Fibroblast of lung (primary cell): Measurements from ENCODE around the gene ADAP1.

Experiments used
- EZH2 ChIP-seq: IDR thresholded peaks from 2 replicates; pipeline ENCODE4 v1.5.1; 2012; ENCODE audit warnings: low read length, control low read depth, mild to moderate bottlenecking; ENCODE audit errors: missing control alignments
- TF ChIP-seq, protein P1 (sequence below), 2 donors: IDR thresholded peaks in 1 of 2; conservative IDR thresholded peaks in 1 of 2; 1 replicate in 1 of 2; 2 replicates in 1 of 2; pipeline ENCODE4 v1.5.1; 2011 to 2012; ENCODE audit warnings: low read length in 2 of 2, control low read depth in 1 of 2, inconsistent platforms in 1 of 2, low read depth in 1 of 2, mild to moderate bottlenecking in 1 of 2

DNA sequence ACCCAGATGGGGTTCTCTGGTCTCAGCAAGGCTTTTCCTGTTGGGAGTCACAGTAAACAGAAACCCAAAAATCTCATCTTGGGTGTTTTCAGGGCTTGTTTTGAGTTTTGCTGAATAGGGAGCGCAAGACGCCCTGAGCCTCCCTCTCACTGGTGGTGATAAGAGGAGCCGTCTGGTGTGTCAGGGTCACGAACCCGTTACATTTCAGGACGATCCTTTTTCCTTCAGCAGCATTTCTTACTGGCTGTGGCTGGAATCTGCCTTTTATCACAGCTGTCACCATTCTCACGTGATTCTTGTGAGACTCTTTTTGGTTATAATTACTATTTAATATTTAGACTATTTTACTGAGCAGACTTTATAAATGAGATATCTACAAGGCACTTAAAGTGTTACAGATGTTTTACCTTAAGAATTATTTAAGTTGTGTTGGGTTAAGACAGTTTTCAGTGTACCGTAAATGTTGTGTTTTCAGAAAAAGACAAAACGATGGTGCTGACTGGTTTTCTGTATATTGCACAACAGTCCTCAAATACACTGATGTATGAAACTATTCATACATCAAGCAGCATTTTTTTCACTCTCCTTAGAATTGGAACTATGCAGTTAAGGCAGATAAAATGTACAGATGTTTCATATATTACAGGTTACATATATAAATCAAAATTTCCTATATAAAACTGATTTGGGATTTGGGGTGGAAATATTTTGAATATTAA is 80.3 kb downstream of the ADAP1 start:
- TF ChIP-seq, protein P1, sequence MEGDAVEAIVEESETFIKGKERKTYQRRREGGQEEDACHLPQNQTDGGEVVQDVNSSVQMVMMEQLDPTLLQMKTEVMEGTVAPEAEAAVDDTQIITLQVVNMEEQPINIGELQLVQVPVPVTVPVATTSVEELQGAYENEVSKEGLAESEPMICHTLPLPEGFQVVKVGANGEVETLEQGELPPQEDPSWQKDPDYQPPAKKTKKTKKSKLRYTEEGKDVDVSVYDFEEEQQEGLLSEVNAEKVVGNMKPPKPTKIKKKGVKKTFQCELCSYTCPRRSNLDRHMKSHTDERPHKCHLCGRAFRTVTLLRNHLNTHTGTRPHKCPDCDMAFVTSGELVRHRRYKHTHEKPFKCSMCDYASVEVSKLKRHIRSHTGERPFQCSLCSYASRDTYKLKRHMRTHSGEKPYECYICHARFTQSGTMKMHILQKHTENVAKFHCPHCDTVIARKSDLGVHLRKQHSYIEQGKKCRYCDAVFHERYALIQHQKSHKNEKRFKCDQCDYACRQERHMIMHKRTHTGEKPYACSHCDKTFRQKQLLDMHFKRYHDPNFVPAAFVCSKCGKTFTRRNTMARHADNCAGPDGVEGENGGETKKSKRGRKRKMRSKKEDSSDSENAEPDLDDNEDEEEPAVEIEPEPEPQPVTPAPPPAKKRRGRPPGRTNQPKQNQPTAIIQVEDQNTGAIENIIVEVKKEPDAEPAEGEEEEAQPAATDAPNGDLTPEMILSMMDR (conservative IDR thresholded peaks at IDR 0.05 in 1 of 2, IDR thresholded peaks at IDR 0.05 in 1 of 2; ENCODE audit: low read depth in 1 of 2, low read length in 2 of 2): no peak
- TF ChIP-seq EZH2: no peak
